WTC11 (cell line): ENCODE results near the gene ARL15.

Experiments
- CREB1 ChIP-seq: sonication (generic); formaldehyde crosslinking; IDR thresholded peaks from 2 replicates; pipeline ENCODE4 v1.8.0; 2023; ENCODE audit warnings: mild to moderate bottlenecking, missing genetic modification reagents
- ESRRA ChIP-seq: sonication (generic); formaldehyde crosslinking; IDR thresholded peaks from 2 replicates; pipeline ENCODE4 v1.8.1; 2022; ENCODE audit warnings: mild to moderate bottlenecking, missing genetic modification reagents, borderline replicate concordance
- TF ChIP-seq, protein P1 (sequence below): sonication (generic); formaldehyde crosslinking; IDR thresholded peaks from 2 replicates; pipeline ENCODE4 v1.8.1; 2023; ENCODE audit warnings: mild to moderate bottlenecking, moderate library complexity, missing genetic modification reagents
- TF ChIP-seq, protein P2 (sequence below): fragments of 200-600 bp; IDR thresholded peaks from 2 replicates; pipeline ENCODE4 v1.8.0; 2022; ENCODE audit warnings: antibody characterized with exemption

DNA sequence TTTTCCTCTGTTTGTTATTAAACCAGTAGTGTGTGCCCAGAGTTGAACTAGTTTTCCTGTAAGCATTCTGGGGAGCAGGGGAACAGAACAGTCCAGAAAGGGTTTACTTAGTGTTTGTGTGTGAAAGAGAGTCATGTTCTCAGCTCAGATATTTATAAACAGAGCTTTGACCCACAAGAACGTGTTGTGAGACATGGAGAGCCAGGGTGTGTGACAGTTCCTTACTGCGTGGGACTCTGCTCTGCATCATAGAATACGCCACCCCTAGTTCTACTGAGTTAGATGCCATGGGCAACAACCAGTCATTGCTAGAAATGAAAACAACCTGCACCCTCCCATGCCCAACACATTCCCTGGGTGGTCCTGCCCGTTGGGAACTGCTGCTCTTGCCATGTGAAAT, 419.2 kb downstream of the ARL15 start:
- TF ChIP-seq CREB1 (CRISPR knock-in tag) (no peak), ESRRA (CRISPR knock-in tag) (no peak)
- TF ChIP-seq, protein P1, sequence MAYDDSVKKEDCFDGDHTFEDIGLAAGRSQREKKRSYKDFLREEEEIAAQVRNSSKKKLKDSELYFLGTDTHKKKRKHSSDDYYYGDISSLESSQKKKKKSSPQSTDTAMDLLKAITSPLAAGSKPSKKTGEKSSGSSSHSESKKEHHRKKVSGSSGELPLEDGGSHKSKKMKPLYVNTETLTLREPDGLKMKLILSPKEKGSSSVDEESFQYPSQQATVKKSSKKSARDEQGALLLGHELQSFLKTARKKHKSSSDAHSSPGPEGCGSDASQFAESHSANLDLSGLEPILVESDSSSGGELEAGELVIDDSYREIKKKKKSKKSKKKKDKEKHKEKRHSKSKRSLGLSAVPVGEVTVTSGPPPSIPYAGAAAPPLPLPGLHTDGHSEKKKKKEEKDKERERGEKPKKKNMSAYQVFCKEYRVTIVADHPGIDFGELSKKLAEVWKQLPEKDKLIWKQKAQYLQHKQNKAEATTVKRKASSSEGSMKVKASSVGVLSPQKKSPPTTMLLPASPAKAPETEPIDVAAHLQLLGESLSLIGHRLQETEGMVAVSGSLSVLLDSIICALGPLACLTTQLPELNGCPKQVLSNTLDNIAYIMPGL (CRISPR knock-in tag): no peak
- TF ChIP-seq, protein P2, sequence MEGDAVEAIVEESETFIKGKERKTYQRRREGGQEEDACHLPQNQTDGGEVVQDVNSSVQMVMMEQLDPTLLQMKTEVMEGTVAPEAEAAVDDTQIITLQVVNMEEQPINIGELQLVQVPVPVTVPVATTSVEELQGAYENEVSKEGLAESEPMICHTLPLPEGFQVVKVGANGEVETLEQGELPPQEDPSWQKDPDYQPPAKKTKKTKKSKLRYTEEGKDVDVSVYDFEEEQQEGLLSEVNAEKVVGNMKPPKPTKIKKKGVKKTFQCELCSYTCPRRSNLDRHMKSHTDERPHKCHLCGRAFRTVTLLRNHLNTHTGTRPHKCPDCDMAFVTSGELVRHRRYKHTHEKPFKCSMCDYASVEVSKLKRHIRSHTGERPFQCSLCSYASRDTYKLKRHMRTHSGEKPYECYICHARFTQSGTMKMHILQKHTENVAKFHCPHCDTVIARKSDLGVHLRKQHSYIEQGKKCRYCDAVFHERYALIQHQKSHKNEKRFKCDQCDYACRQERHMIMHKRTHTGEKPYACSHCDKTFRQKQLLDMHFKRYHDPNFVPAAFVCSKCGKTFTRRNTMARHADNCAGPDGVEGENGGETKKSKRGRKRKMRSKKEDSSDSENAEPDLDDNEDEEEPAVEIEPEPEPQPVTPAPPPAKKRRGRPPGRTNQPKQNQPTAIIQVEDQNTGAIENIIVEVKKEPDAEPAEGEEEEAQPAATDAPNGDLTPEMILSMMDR: no peak
